ENCODE data around the gene PDE6G. TPM values are rescaled to one million over a fixed set of nuclear protein-coding genes. Genes with fewer than 3 reads are reported as not detected.

Gene PDE6G
- not detected for total RNA-seq
- long read RNA-seq: 0 reads

DNA sequence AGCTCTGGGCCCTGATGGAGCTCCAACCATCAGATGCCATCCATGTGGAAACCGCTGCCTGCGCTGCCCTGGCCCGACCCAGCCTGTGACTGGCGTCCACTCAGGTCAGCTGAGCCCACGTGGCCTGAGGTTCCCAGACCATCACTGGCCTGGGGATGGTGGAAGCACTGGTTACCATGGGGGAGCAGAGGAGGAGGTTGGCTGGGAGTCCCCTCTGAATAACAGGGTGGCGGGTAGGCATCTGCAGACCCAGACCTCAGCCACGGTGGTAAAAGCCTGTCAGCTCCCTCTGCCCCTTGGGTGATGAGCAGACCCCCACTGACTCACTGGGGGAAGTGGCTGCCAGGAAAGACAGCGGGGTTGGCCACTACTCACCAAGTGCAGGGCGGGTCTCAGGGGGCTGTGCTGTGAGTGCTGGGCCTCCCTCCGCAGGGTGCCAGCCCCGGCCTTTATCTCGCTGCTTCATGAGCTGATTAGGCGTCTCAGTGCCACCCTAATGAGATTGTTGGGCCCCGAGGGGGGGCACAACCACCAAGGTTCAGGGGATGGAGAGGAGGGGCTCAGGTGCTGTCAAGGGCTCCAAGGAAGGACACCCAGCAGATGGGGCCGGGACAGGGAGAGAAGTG lies at the start of gene PDE6G:
Gene PDE6G, minus strand, starts transcription at position 425 of the 626 bp plus-strand sequence. CDS start 3,237 bp downstream, outside the sequence.
- ATAC-seq (no peak), DNase-seq (no peak)
- intact Hi-C loops (cut with micrococcal nuclease): no loop called here

DNA sequence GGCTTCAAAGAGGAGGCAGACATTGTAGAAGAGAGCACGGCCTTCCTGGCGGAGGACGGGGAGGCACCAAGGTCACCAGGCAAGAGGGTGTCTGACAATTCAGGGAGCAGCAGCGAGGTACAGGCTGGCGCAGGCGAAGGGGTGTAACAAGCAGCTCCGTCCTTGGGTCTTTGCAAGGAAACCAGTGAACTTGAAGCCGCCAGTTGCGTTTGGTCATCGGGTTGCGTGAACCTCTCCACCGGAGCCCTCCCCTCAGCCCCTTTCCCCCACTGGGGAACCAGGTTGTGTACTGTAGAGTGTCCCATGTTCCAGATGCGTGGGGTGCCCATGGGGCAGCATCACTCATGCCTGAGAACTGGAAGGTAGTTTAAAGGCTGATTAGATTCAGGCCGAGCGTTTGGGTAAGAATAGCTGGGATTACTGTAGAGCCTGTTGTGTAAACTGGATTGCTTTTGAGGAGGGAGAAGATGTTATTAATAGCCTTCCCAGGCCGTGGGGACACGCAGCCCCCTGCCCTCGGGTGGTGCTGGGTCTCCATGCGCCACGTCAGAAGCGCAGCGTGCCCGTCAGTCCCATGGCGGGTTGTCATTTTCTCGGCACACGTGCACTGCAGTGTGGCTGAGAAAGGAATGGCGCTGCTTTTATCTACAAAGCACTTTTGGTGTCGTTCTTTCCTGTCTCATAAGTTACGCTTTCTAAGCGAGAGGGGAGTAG lies 49.3 kb upstream of the PDE6G start:
- intact Hi-C loops (cut with micrococcal nuclease): no loop called here
- ATAC-seq (no peak), DNase-seq (no peak)

DNA sequence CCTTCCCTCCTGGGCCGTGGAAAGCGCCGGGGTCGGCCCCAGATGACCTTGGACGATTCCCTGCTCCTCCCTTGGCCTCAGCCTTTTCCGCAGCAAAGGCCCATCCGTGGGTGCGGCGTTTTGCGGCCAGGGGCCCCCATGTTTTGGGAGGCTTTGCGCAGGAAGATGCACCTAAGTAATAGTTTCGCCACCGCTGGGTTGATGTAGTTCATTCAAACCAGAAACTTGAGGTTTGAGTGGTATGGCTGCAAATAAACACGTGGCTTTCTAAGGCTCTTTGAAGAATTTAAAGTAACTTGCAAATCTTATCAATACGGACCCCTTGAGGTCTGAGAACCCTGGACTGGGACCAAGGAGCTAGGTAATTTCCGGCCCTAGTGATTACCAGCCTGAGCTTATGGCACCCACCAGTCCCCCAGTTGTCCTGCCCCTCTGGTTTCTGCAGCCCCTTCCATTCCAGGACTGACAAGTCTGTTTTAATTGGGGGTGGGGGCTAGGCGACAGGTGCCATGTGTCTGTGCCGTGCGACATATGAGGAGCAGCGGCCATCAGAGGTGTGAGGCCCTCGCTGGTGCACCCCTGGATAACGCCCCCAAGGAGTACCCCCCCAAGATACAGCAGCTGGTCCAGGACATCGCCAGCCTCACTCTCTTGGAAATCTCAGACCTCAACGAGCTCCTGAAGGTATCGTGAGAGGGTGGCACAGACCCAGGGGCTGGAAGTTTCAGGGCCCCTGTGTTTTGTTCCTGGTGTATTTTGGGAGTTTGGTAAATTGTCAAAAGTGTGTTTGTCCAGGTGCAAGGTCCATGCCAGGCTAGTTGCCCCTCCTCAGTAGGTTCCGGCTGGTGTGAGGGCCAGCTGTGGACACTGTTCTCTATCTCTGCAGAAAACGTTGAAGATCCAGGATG lies 47.7 kb upstream of the PDE6G start:
- DNase-seq (no peak), ATAC-seq (peak; percentile 22)
- intact Hi-C loops (cut with micrococcal nuclease): no loop called here

DNA sequence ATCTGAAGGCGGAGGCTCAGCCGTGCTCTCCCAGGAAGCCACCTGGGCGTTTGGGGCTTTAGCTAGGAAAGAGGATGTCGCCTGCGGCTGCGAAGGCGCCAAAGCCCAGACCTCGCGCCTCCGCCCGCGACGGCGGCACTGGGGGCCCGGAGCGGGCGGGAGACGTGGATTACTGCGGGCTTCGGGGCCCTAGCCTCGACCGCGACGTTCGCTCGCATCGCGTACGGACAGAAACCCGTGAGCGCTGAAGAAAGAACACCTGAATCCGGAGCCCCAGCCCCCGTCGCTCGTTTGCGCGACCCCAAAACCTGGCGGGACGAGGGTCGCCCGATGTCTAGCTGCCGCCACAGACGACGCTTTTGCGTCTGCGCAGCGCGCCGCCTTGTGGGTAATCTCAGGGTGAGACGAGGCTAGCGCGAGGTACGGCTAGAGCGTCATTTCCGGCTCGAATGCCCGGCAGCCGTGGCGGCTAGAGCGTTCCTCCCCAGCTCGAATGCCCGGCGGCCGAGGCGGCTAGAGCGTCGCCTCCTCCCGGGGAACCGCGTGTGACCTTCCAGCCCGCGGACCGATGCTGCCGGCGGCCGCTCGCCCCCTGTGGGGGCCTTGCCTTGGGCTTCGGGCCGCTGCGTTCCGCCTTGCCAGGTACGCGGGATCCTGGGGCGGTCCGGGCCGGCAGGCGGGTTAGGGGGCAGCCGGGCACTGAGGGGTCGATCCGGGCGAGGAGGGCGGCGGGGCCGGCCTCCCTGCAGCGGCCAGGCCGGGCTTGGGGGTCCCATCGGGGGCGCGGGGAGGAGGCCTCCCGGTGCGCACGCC lies 46.8 kb upstream of the PDE6G start, which contains the start of gene MRPL12:
Gene MRPL12, plus strand, starts transcription at position 434 of the 813 bp plus-strand sequence. Its CDS starts 135 bp downstream, at position 569.
- DNase-seq (peak; percentile 96), ATAC-seq (peak; percentile 93)
- intact Hi-C loops (cut with micrococcal nuclease): no loop called here

DNA sequence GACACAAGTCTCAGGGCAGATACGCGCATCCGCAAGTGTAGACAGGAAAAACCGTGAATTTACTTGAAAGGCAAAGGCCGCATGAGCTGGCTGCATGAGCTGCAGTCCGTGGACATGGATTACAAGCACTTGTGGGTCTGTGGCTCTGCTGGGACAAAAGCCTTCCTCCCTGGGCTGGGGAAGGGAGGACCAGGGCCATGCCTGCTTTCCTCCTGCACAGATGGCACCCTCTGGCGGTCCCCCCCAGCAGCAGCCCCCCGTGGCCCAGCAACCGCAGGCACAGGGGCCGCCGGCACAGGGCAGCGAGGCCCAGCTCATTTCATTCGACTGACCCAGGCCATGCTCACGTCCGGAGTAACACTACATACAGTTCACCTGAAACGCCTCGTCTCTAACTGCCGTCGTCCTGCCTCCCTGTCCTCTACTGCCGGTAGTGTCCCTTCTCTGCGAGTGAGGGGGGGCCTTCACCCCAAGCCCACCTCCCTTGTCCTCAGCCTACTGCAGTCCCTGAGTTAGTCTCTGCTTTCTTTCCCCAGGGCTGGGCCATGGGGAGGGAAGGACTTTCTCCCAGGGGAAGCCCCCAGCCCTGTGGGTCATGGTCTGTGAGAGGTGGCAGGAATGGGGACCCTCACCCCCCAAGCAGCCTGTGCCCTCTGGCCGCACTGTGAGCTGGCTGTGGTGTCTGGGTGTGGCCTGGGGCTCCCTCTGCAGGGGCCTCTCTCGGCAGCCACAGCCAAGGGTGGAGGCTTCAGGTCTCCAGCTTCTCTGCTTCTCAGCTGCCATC lies 45.1 kb upstream of the PDE6G start:
- no peak for ATAC-seq
- DNase-seq: no peak
- intact Hi-C loops (cut with micrococcal nuclease): no loop called here

DNA sequence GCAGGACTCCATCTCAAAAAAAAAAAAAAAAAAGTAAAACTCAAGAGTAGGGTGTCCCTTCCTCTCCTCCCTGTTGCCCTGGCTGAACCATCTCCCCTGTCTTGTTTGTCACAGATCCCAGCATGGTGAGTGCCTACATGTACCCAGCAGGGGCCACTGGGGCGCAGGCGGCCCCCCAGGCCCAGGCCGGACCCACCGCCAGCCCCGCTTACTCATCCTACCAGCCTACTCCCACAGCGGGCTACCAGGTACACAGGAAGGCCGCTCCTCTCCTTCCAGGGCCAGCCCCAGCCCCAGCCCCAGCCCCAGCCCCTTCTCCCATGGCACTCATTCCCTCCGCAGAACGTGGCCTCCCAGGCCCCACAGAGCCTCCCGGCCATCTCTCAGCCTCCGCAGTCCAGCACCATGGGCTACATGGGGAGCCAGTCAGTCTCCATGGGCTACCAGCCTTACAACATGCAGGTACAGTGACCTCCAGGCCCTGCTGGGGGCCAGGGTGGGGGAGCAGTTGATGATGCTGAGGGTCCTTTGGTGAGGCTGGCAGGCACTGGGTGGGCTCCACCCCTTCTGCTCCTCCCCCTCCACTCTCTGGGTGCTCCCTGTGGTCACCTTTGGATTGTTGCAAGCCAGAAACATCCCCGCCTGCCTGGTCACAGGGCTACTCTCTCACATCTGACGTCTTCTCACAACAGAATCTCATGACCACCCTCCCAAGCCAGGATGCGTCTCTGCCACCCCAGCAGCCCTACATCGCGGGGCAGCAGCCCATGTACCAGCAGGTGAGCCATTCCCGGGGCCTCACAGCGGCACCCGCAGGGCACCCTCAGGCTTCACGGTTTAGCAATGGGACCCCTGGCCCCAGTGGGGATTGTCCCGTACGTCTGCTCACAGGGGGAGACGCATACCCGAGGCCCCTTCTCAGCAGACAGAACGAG lies 44.3 kb upstream of the PDE6G start:
- DNase-seq (no peak), ATAC-seq (no peak)
- intact Hi-C loops (cut with micrococcal nuclease): no loop called here

DNA sequence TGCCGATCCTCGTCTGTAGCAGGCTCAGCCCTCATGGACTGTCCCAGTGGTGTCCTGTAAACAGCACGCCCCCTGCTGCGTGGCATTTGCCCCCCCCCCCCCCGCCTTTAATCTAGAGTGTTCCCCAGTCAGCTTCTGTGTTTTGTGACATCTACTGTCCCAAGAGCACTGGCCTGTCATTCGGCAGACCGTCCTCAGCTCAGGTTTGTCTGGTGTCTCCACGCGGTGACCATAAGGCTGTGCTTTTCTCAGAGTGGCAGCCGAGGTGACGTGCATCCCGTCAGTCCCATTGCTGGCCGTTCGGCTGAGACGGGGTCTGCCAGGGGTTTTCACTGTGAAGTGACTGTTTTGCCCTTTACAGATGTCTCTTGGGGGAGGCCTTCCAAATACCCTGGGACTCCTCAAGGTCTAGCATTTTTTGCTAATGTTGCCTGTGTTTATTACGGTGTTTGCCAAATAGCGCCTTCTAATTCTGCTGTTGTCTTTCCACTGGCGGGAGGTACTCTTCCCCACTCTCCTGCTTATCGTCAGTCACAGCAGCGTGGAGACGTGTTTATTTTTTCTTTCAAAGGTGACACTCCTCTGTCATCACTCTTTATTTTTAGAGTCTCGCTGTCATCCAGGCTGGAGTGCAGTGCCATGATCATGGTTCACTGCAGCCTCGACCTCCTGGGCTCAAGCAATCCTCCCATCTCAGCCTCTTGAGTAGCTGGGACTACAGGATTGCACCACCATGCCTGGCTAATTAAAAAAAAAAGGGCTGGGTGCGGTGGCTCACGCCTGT lies 41.1 kb upstream of the PDE6G start:
- intact Hi-C loops (cut with micrococcal nuclease): no loop called here
- peak; percentile 64 for ATAC-seq
- DNase-seq: peak; percentile 38

DNA sequence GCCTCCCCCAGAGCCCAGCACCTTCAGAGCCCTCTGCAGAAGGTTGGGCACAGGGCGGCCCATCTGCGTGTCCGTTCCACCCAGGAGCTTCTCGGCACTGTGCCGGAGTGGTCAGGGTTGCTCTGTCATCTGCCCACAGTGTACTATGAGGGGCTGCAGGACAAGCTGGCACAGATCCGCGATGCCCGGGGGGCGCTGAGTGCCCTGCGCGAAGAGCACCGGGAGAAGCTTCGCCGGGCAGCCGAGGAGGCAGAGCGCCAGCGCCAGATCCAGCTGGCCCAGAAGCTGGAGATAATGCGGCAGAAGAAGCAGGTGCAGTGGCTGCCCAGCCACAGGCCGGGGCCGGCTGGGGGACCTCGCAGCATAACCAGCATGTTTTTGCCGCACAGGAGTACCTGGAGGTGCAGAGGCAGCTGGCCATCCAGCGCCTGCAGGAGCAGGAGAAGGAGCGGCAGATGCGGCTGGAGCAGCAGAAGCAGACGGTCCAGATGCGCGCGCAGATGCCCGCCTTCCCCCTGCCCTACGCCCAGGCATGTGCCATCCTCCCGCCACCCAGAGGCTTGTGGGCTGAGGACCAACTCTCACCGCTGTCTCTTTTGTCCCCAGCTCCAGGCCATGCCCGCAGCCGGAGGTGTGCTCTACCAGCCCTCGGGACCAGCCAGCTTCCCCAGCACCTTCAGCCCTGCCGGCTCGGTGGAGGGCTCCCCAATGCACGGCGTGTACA lies 40.0 kb upstream of the PDE6G start:
- DNase-seq (peak; percentile 47), ATAC-seq (no peak)
- intact Hi-C loops (cut with micrococcal nuclease): no loop called here

DNA sequence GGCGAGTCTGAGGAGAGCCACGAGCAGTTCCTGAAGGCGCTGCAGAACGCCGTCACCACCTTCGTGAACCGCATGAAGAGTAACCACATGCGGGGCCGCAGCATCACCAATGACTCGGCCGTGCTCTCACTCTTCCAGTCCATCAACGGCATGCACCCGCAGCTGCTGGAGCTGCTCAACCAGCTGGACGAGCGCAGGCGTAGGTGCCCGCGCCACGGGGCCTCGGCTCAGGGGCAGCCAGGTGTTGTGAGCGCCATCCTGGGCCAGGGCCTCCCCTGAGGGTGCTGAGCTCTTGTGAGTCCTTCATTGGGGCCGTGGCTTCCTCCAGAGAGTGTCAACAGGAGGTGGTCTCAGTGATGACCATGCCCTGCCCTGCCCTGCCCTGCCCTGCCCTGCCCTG lies 39.5 kb upstream of the PDE6G start:
- no peak for ATAC-seq
- intact Hi-C loops (cut with micrococcal nuclease): no loop called here
- peak; percentile 26 for DNase-seq

DNA sequence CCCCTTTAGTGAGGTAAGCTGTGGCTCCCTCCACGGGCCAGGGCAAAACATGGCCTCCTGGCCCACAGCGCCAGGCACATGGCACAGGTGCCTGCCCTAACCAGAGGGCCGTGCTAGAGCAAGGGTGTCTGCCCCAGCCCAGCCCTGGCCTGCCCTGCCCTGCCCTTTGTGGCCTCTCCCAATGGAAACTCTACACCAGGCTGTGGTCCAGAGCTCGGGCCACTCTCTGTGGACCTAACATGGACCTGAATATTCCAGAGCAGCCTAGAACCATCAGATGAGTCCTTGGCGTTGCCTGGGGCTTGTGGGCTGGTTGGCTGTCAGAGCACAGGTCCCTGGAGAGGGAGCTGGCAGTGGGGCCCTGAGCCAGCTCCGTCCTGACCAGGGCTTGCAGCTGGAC lies 38.9 kb upstream of the PDE6G start:
- intact Hi-C loops (cut with micrococcal nuclease): no loop called here
- DNase-seq: no peak
- no peak for ATAC-seq

DNA sequence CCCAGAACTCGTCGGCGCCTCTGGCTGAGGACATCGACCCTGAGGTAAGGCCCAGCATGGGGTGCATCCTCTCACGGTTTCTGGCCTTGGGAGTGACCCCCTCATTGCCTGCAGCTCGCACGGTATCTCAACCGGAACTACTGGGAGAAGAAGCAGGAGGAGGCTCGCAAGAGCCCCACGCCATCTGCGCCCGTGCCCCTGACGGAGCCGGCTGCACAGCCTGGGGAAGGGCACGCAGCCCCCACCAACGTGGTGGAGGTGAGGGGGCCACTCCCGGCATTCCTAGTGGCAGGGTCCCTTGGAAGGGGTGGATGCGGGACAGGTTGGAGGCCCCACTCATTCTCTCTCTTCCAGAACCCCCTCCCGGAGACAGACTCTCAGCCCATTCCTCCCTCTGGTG lies 38.5 kb upstream of the PDE6G start:
- DNase-seq: no peak
- ATAC-seq: no peak
- intact Hi-C loops (cut with micrococcal nuclease): no loop called here

DNA sequence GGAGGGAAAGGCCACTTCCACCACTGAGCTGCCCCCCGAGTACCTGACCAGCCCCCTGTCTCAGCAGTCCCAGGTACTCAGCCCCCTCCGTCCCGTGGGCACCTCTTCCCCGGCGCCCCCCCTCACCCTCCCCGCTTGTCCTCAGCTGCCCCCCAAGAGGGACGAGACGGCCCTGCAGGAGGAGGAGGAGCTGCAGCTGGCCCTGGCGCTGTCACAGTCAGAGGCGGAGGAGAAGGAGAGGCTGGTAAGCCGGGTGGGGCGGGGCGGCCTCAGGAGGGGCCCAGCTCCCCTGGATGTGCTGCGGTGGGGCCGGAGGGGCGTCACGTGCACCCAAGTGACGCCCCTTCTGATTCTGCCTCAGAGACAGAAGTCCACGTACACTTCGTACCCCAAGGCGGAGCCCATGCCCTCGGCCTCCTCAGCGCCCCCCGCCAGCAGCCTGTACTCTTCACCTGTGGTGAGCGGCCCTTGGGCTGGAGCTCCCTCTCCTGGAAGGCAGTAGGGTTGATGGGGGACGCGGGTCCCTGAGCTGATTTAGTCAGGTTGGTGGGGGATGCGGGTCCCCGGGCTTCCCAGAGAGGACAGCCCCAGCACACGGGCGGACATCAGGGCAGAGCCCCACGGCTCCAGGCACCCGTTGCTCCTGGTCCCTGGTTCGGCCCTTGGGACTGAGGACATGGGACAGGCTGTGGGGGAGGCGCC lies 37.3 kb upstream of the PDE6G start:
- intact Hi-C loops (cut with micrococcal nuclease): no loop called here
- ATAC-seq: no peak

DNA sequence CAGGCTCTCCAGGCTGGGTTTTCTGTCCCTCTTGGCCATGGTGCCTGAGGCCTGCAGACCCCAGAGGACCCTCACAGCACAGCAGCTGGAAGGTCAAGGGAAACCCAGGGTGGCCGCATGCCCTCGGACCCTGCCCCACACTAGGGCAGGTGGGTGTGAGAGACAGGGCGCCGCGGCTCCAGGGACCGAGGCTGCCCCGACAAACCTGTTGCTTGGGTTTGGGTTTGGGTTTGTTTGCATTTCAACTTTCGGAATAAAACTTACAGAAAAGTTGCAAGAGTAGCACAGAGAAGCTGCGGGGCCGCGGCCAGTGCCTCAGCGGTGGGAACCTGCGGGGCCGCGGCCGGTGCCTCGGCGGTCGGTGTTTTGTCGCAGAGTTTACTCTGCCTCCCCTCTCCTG lies 35.3 kb upstream of the PDE6G start:
- intact Hi-C loops (cut with micrococcal nuclease): no loop called here
- no peak for ATAC-seq
- no peak for DNase-seq

More for the DNA sequence above, 37.3 kb upstream of the PDE6G start:
- DNase-seq: peak; percentile 28

DNA sequence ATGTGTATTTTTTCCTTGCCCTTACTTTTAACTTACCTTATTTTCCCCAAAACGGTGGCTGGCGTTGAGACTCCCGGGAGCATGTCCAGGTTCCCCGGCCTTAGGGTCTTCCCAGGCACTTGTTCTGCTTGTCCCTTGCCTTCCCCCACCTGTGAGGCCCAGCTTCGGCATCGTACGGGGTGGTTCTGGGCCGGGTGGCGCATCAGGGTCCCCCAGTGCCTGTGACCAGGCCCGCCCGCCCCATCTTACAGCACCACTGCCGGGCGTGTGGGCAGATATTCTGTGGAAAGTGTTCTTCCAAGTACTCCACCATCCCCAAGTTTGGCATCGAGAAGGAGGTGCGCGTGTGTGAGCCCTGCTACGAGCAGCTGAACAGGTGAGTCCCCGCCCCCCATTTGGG lies 34.9 kb upstream of the PDE6G start:
- ATAC-seq (no peak), DNase-seq (no peak)
- intact Hi-C loops (cut with micrococcal nuclease): no loop called here

DNA sequence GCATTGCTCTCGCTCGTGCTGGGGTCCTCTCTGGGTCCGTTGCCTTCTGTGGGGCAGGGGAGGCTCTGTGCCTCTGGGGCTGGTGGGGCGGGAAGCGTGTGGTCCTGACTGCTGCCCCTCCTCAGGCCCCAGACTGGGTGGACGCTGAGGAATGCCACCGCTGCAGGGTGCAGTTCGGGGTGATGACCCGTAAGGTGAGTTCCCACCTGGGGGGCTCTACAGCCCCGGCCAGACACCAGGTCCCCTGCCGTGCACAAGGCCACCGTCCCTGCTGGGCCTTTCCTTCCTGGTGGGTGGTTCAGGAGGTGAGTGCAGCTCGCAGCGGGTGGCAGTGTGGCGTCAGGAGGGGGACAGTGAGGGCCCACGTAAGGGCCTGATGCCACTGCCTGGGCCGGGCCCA lies 34.2 kb upstream of the PDE6G start:
- DNase-seq (no peak), ATAC-seq (no peak)
- intact Hi-C loops (cut with micrococcal nuclease): no loop called here

Measured in left ventricle myocardium superior (tissue), 1 donor.